ENCODE measurements around the gene STK10.

GRCh38 chr5:172082180-172082579 is 105.8 kb downstream of the STK10 start:
- TF ChIP-seq CTCF (IDR thresholded peaks at IDR 0.05; ENCODE audit: low read depth, low read length) (no peak), EZH2phosphoT487 (IDR thresholded peaks at IDR 0.05; ENCODE audit: low read depth) (no peak)

Measured in OCI-LY3 (cell line).